Hematopoietic multipotent progenitor cell treated with erythropoietin and hydrocortisone succinate and interleukin-3 and kit ligand, for 4 days (in vitro differentiated cells): ENCODE measurements around the gene SFRP5.

Source experiments
- DNase-seq: peaks from one replicate; pipeline ENCODE4 v3.0.0-alpha.2; 2015

Gene SFRP5

GRCh38 chr10:97771913-97772823 lies at the start of gene SFRP5:
TSS of gene SFRP5 (minus strand) at chr10:97771999. CDS start at chr10:97771833, 166 bp downstream.
- peak; percentile 81 for DNase-seq

GRCh38 chr10:97820096-97820704 lies 48.4 kb upstream of the SFRP5 start:
- no peak for DNase-seq

DNA sequence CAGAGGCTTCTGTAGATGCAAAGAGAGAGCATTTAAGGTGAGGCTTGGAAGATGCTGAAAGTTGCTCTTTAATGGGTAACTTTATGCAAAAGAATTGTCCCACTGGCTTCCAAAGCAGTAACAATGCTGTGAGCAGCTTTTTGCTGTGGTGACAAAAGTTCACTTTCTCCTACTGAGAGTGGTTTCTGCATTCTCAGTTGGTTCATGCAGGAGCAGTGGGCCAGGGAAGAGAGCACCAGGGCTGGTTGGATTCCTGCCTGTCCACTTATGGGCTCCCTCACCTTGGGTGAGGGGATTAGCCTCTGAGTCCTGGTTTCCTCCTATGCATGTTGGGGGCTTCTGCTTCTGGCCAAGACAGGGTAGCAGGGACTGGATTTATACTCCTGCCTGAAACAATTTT lies 46.8 kb upstream of the SFRP5 start:
- no peak for DNase-seq

GRCh38 chr10:97816609-97817008 lies 44.8 kb upstream of the SFRP5 start:
- no peak for DNase-seq

GRCh38 chr10:97814996-97815395 lies 43.2 kb upstream of the SFRP5 start:
- no peak for DNase-seq

- no peak for DNase-seq
Measured at GRCh38 chr10:97813311-97813710, 41.5 kb upstream of the SFRP5 start.

DNA sequence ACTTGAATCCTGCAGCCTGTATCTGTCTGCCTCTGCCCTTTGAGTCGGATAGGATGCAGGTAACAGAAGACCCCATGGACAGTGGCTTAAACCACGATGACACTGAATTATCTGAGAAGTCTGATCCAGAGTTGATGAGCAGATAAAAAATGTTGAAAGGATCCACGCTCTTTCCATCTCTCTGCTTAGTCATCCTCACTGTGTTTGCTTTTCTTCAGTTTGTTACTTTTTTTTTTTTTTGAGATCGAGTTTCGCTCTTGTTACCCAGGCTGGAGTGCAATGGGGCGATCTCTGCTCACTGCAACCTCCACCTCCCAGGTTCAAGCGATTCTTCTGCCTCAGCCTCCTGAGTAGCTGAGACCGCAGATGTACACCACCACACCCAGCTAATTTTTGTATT lies 40.9 kb upstream of the SFRP5 start:
- no peak for DNase-seq

- DNase-seq, result no peak
Measured at GRCh38 chr10:97811958-97812357, 40.2 kb upstream of the SFRP5 start.

DNA sequence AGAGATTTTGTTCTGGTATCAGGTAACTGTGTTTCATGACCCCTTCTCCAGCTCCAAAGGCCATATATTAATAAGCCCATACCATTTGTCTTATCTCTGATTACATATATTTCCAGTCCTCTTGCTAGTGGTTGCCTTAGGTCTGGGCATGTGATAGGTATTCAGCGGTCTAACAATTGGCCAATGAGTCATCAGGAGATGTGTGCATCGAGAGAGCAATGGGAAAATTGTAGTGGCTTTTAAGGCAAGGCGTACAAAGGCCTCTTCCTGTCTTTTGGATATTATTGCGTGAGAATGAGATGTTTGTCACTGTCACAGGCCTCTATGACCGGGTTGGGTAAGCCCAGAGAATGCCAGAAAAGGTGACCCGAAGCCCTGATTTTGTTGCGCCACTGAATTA lies 38.6 kb upstream of the SFRP5 start:
- DNase-seq, result no peak

- no peak for DNase-seq
Measured at GRCh38 chr10:97805949-97806348, 34.1 kb upstream of the SFRP5 start.

- DNase-seq, result no peak
Measured at GRCh38 chr10:97805096-97805884, 33.5 kb upstream of the SFRP5 start.

- no peak for DNase-seq
Measured at GRCh38 chr10:97801422-97801821, 29.6 kb upstream of the SFRP5 start.

DNA sequence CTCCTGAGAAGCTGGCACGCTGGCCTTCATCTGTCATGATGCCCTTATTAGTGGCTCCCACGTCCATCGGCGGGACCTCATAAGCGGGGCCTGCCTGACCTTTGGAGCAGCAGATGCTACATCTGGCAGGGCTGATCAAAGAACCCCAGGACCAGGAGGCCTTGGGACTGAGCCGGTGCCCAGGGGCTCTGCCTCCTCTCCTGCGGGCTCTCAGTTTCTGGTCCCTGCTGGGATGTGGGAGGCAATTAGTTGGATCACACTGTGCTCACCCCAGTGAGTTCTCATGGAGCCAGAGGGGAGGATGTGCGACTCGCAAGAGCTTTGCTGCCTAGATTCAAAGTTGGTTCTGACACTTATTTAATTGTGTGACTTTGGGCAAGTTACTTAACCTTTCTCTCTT lies 28.7 kb upstream of the SFRP5 start:
- no peak for DNase-seq

DNA sequence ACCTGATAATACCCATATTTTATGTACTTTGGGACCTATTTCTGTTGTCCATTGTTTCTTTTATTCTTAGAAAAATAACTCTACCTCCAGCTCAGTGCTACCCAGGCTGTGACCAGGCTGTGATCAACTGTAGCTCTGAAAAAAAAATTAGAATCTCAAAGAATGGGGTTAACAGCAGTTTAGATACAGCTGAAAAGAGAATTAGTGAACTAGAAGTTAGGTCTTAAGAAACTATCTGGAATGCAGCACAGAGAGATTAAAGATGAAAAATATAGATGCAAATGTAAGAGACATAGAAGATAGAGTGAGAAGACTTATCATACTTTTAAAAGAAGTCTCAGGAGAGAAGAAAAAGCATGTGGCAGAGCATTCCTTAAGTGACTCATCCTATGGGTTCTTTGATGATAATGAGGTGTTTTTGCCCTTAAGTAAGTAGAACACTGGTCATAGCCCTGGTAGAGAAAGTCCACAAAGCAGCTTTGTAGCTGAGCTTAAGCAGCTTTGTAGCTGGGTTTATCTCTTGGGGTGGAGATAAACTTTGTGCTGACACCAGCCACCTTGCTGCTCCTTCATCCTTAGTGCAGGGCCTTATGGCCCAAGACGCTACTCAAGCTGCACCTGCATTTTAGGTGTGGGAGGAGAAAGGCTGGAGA lies 27.3 kb upstream of the SFRP5 start:
- no peak for DNase-seq

DNA sequence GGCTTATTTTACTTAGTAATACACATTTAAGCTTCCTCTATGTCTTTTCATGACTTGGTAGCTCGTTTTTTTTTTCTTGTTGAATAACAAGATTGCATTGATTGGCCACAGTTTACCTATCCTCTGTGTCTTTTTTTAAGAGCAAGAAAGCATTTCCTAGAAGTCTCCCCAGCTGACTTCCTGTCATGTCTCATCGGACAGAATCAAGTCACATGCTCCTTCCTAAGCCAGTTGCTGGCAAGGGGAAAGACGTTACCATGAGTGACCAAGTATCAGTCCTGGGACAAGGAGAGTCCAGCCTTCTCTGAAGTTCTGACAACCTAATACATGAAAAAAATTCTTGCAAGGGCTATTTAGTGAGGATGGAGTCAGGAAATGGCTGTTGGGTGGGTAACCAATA lies 24.9 kb upstream of the SFRP5 start:
- DNase-seq, result peak; percentile 48

- no peak for DNase-seq
Measured at GRCh38 chr10:97795886-97796285, 24.1 kb upstream of the SFRP5 start.

- peak; percentile 73 for DNase-seq
Measured at GRCh38 chr10:97791824-97792721, 20.3 kb upstream of the SFRP5 start.

GRCh38 chr10:97789770-97790397 lies 18.1 kb upstream of the SFRP5 start:
- no peak for DNase-seq

- DNase-seq, result peak; percentile 97
Measured at GRCh38 chr10:97788552-97789442, 17.0 kb upstream of the SFRP5 start.

DNA sequence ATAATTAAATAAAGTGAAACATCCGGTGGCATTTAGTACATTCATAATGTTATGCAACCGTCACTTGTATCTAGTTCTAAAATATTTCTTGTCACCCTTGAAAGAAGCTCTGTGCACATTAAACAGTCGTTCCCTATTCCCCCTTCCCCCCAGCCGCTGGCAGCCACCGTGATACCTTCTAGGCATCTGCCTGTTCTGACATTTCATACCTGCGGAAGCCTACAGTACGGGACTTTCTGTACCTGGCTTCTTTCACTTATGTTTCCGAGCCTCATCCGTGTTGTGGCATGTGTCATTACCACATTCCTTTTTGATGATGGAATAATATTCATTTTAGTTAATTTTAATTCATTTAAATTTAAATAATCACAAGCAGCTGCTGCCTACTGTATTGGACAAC lies 13.9 kb upstream of the SFRP5 start:
- DNase-seq, result no peak
